HG03521 (cell line): ENCODE data around the gene IL2RA.
A peak's percentile ranks its signal among the peaks of the same experiment; 100 is the strongest.
"Not testable (repeated sequence)": the region's sequence is repeated elsewhere in the genome, so short reads cannot be mapped to it uniquely, and the experiment has no call there.

Source experiments
- ATAC-seq: cut with Tn5 transposase; IDR thresholded peaks from one replicate; pipeline ENCODE4 v1.9.1; 2021; ENCODE audit warnings: mild to moderate bottlenecking, moderate library complexity; ENCODE audit not compliant: unreplicated experiment

Gene IL2RA

GRCh38 chr10:6062101-6062771, at the start of gene IL2RA:
TSS of gene IL2RA (minus strand) at chr10:6062367. CDS start at chr10:6062151, 216 bp downstream.
- no peak for ATAC-seq

GRCh38 chr10:6110136-6110535, 48.0 kb upstream of the IL2RA start:
- ATAC-seq = no peak

DNA sequence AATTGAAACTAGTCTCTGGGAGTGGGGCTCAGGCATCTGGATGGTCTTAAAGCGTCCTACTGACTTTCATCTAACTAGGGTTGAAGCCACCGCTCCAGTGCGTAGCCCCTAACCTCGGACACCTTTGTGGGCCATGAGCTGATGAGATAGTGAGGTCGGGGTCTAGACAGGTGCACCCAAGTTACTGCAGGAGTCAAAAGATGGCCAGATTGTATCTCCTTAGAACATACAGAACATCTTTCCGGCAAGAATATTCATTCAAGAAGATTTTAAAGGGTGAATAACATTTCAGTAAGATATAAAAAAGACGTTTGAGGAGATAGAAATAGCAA, 47.2 kb upstream of the IL2RA start:
- no peak for ATAC-seq

GRCh38 chr10:6108631-6109443, 46.7 kb upstream of the IL2RA start:
- no peak for ATAC-seq

GRCh38 chr10:6108072-6108471, 45.9 kb upstream of the IL2RA start:
- ATAC-seq = no peak

- not testable (repeated sequence) for ATAC-seq
Observed at GRCh38 chr10:6107616-6108015, 45.4 kb upstream of the IL2RA start.

GRCh38 chr10:6103591-6103990, 41.4 kb upstream of the IL2RA start:
- ATAC-seq = no peak

DNA sequence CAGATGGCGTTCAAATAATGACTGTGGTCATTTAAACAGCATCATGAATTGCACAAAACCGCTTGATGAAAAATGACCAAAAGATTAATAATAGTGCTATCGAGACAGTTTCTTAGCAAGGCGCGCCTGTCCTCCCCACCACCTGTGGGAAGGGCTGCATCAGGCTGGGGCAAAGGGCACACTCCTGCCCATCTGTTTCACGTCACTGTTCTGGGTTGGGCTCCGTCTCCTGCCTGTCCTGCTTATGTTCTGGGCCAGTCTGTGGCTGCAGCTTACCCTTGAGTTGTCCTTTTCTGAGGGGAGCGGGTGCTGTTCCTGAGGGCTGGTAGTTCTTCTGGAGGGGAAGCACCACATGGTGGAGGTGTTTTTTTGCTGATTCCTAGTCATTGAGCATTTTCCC, 40.0 kb upstream of the IL2RA start:
- no peak for ATAC-seq

DNA sequence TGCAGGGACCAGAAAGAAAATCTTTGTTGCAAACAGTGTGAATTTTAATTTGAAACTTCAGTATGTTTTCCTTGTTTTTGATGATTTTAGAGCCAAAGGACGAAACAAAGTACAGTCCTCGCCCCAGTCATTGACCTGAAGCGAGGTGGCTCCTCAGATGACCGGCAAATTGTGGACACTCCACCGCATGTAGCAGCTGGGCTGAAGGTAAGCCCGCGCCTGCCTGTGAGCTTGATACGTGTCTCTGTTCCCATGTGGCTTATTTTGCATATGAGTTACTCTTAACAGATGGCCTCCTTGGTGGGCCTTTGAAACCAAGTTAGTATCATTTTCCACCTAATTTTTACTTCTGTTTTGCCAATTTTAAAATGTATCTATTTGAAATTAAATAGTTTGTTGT, 39.0 kb upstream of the IL2RA start:
- no peak for ATAC-seq

GRCh38 chr10:6100370-6100769, 38.2 kb upstream of the IL2RA start:
- ATAC-seq = no peak

- ATAC-seq = no peak
Observed at GRCh38 chr10:6098156-6098555, 36.0 kb upstream of the IL2RA start.

DNA sequence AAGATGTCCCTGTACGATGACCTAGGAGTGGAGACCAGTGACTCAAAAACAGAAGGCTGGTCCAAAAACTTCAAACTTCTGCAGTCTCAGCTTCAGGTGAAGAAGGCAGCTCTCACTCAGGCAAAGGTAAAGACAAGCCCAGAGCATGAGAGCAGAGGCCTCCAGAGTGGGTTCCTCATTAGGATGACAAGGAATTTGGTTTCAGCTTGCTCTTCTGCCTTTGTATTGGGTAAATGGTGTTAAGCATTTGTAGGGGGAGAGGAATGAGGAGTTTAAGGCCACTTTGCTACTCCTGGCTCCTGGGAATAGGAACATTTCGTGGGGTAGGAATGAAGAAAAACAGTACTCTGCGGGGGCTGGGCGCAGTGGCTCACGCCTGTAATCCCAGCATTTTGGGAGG, 34.9 kb upstream of the IL2RA start:
- no peak for ATAC-seq

- no peak for ATAC-seq
Observed at GRCh38 chr10:6095810-6096570, 33.8 kb upstream of the IL2RA start.

DNA sequence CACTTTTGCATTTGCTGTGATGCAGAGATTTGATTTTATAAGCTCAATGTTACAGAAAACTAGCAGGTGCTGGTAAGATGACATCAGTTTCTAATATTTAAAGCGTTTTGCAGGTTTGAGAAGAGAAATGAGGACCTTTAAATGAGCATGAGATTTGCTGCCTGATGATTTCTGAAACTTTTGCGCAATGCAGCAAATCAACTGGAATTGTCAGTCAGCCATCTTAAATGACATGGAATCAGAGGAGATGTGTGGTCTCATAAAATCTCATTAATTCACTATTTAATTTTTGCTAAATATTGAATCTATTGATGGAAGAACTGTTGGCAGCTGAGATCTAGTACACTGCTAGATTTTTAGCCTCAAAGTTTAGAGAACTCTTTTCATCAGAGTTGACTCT, 30.6 kb upstream of the IL2RA start:
- no peak for ATAC-seq

GRCh38 chr10:6091630-6092029, 29.5 kb upstream of the IL2RA start:
- no peak for ATAC-seq

DNA sequence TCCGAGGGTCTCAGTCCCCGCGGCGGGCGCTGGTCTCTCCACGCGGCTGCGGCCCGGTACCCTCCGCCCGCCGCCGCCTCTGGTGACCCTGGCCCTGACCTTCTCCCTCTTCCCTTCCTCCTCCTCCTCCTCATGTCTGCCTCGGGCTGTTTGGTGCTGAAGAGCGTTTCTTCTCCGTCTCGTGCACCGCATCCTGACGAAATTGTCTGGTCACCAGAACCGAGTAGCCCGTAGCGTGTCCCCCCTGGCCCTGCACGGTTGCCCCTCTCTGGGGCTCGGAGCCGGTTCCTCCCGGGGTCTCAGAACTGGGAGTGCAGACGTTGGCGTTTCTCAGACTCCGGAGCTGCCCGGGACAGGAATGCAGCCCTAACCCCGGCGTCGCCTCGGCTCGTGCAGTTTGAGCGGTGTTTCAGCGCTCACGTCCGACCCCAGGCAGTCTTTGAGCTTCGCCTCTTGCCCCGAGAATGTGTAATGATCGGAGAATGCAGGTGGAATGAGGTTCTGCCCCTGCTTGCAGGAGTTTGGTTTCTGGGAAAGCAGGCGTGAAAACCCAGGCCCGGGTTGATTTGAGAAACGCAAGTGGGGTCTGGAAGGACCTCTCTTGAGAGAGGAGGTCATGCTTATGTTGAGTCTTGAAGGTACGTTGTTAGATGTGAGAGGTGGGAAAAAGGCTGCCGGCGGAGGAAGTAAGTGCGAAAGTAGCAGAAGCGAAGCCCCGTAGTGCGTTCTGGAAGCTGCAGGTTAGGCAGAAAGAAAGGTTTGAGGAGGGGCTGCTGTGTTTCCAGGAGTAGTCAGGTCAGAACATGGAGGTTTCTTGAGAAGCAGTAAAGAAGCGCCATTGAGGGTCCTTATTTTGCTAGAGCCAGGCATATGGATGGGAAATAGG, 27.4 kb upstream of the IL2RA start:
- ATAC-seq = peak; percentile 1

DNA sequence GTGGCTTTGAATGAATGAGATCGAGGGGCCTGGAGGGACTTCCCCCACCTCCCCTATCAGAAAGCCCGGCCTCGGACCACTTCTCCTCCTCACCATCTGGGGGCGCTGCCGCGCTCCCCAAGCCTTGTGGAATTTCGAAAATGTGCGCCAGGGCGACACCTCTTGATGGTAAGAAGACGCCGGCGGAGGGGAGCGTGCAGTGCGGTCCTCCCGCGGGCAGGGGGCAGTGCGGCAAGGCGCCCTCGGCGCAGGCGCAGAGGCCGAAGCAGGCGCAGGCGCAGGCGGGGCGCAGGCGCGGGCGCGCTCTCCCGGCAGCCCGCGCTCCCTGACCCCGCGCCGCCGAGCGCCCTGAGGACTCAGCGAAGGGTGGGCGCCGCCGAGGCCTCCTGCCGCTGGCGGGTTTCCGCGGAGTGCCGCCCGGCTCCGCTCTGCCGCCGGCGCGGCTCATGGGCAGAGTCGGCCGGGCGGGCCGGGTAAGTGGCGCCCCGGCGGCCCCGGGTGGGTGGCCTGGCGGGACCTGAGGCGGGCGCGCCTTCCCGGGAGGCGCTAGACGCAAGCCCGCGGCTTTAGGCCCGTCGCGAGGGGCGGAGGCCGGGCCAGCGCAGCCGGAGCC, 26.7 kb upstream of the IL2RA start, which contains the start of gene RBM17:
Gene RBM17, plus strand, starts transcription at position 314 of the 613 bp plus-strand sequence. CDS start 8,032 bp downstream, outside the sequence.
- ATAC-seq = peak; percentile 88

DNA sequence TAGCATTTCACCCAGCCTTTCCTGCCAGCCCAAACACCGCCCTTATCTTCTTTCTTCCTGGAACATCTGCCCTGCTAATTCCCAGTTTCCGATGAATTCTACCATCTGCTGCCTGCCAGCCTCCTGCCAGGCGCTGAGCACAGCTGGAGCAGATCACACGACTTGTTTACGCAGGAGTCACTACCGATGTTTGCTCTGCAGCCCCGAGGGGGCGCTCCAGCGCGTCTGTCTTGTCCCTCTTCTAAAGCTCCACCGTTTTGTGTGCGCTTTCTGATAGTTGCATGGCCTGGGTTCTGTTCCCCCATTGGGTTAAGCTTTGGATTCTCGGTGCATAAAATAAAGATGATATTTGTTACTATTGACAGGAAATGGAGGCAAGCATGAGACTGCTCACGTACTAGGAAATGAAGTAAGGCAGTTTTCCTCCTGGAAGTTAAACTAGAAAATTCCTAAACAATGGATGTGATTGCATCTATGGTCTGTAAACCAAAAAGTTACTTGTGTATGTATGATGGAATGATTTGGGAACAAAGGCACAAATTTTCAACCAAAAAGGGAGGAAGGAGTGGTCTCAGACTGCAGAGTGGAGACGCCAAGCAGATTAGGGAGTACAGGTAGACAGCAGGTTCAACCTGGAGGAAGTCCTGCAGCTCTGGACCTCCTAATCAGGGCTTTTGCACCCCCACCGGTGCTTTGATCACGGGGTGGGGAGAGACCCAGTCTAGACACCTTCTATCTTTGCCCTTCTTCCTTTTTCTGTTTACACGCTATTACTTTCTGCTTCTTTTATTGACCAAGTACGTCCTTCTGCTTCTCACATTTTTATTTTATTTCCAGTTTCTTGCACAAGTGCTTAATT, 24.4 kb upstream of the IL2RA start:
- peak; percentile 31 for ATAC-seq
